ENCODE results near the gene MCF2. TPM values are rescaled to one million over a fixed set of nuclear protein-coding genes. Genes with fewer than 3 reads are reported as not detected.
"Not testable (repeated sequence)": the region's sequence is repeated elsewhere in the genome, so short reads cannot be mapped to it uniquely, and the experiment has no call there.

Gene MCF2
- total RNA-seq, 1 experiment from 2014 or later, result 0.07 TPM

DNA sequence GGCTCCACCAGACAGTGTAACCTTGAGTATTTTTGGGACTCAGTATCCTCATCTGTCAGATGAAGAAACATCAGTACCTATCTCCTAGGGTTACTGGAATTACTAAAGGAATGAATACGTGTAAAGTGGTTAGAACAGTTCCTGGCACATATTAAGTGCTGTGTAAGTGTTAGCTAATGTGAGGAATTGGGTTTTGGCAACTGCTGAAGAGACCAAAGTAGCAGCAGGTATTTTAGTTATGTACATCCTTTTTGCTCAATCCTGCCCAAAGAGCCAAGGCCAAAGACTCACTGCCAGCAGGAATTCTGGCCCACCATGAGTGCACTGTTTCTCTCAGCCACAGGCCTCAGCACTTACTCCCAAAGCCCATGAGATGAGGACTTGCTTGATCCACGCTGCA lies 16.7 kb upstream of the MCF2 start:
- H3K9me3 ChIP-seq (ENCODE audit: low read length), result no peaks in the 10 kb centered on the region
- H3K4me3 ChIP-seq (ENCODE audit: low read length), result no peak overlapping the region
- no peak overlapping the region for H3K27ac ChIP-seq (ENCODE audit: low read length)
- no peak overlapping the region for H3K9ac ChIP-seq (ENCODE audit: low read length)
- H3K27me3 ChIP-seq (ENCODE audit: low read length), result no peaks in the 10 kb centered on the region
- no peaks in the 10 kb centered on the region for H3K36me3 ChIP-seq (ENCODE audit: insufficient read depth, low read length)
- no peaks in the 10 kb centered on the region for H3K4me1 ChIP-seq (ENCODE audit: low read length)
- H3K4me2 ChIP-seq (ENCODE audit: low read depth, low read length, poor library complexity, severe bottlenecking), result no peak overlapping the region
- no peaks in the 10 kb centered on the region for H3K9me2 ChIP-seq (replicated peaks; ENCODE audit: insufficient read depth, low read length)
- no peak overlapping the region for H2AFZ ChIP-seq (ENCODE audit: low read length)
- H3K79me2 ChIP-seq (ENCODE audit: low read length), result no peaks in the 10 kb centered on the region
- DNase-seq, result no peak
- H4K20me1 ChIP-seq (ENCODE audit: insufficient read depth, low read depth, low read length), result no peaks in the 10 kb centered on the region

DNA sequence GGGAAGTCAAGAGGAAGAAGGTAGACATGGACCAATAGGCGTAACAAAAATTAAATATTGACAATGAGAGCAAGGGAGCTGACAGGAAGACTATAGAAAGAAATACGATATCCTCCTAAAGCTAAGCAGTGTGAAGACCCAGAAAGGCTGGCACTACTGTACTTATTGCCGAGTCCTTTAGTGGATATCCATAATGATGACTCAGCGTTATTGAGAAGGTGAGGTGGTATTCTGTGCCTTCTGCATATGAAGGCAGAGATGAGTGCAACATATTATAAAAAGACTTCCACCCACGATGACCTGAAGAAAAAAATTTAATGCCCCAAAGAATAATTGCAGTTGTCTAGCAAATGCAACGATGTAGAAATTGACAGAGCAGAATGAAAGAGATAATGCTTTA lies 13.0 kb upstream of the MCF2 start:
- Histone ChIP-seq H2AFZ (ENCODE audit: low read length) (no peak overlapping the region), H3K36me3 (ENCODE audit: insufficient read depth, low read length) (no peaks in the 10 kb centered on the region), H4K20me1 (ENCODE audit: insufficient read depth, low read depth, low read length) (no peaks in the 10 kb centered on the region), H3K4me3 (ENCODE audit: low read length) (no peak overlapping the region), H3K27ac (ENCODE audit: low read length) (no peak overlapping the region), H3K4me1 (ENCODE audit: low read length) (no peaks in the 10 kb centered on the region), H3K79me2 (ENCODE audit: low read length) (no peaks in the 10 kb centered on the region), H3K9ac (ENCODE audit: low read length) (no peak overlapping the region), H3K9me2 (replicated peaks; ENCODE audit: insufficient read depth, low read length) (no peaks in the 10 kb centered on the region), H3K4me2 (ENCODE audit: low read depth, low read length, poor library complexity, severe bottlenecking) (no peak overlapping the region), H3K9me3 (ENCODE audit: low read length) (no peaks in the 10 kb centered on the region), H3K27me3 (ENCODE audit: low read length) (no peaks in the 10 kb centered on the region)
- no peak for DNase-seq

- Histone ChIP-seq H3K4me3 (ENCODE audit: low read length) (no peak overlapping the region), H3K9me2 (replicated peaks; ENCODE audit: insufficient read depth, low read length) (no peaks in the 10 kb centered on the region), H3K36me3 (ENCODE audit: insufficient read depth, low read length) (no peaks in the 10 kb centered on the region), H3K9me3 (ENCODE audit: low read length) (0 out of 2 replicates have a peak, but pooled peaks cover 5% of the 10 kb centered on the region), H3K9ac (ENCODE audit: low read length) (no peak overlapping the region), H3K4me2 (ENCODE audit: low read depth, low read length, poor library complexity, severe bottlenecking) (no peak overlapping the region), H3K79me2 (ENCODE audit: low read length) (no peaks in the 10 kb centered on the region), H2AFZ (ENCODE audit: low read length) (no peak overlapping the region), H3K27ac (ENCODE audit: low read length) (no peak overlapping the region), H3K27me3 (ENCODE audit: low read length) (no peaks in the 10 kb centered on the region), H3K4me1 (ENCODE audit: low read length) (no peaks in the 10 kb centered on the region), H4K20me1 (ENCODE audit: insufficient read depth, low read depth, low read length) (no peaks in the 10 kb centered on the region)
- DNase-seq, result no peak
These were observed 12.2 kb upstream of the MCF2 start for GRCh38 chrX:139720136-139720535.

DNA sequence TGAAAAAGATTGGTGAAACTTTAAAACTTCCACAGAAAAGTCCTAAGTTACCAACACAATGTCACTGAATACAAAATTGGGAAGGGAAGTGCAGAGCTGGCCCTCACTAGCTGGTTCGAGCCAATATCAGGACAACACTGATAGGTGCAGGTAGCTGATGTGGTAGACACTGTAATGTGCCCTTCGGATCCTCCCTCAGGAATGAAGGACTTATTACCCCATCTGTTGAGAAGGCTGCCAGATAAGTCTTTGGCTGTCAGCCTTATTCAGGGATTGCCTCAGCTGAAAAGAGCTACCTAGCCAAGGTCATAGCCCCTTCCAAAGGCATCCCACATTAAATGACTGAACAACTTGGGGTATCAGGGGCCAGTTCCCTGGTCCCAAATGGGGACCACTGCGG lies 5.3 kb downstream of the MCF2 start:
- no peaks in the 10 kb centered on the region for H4K20me1 ChIP-seq (ENCODE audit: insufficient read depth, low read depth, low read length)
- H3K4me2 ChIP-seq (ENCODE audit: low read depth, low read length, poor library complexity, severe bottlenecking), result no peak overlapping the region
- no peak for DNase-seq
- H3K9me2 ChIP-seq (replicated peaks; ENCODE audit: insufficient read depth, low read length), result no peaks in the 10 kb centered on the region
- H3K4me3 ChIP-seq (ENCODE audit: low read length), result no peak overlapping the region
- peaks cover 4% of the 10 kb centered on the region; the same call in 1 of the 2 replicates for H3K9me3 ChIP-seq (ENCODE audit: low read length)
- no peak overlapping the region for H2AFZ ChIP-seq (ENCODE audit: low read length)
- H3K4me1 ChIP-seq (ENCODE audit: low read length), result no peaks in the 10 kb centered on the region
- no peaks in the 10 kb centered on the region for H3K36me3 ChIP-seq (ENCODE audit: insufficient read depth, low read length)
- no peaks in the 10 kb centered on the region for H3K27me3 ChIP-seq (ENCODE audit: low read length)
- no peaks in the 10 kb centered on the region for H3K79me2 ChIP-seq (ENCODE audit: low read length)
- no peak overlapping the region for H3K27ac ChIP-seq (ENCODE audit: low read length)
- H3K9ac ChIP-seq (ENCODE audit: low read length), result no peak overlapping the region

GRCh38 chrX:139692908-139693307 lies 15.1 kb downstream of the MCF2 start:
- no peak for DNase-seq
- Histone ChIP-seq H3K4me3 (ENCODE audit: low read length) (no peak overlapping the region), H3K79me2 (ENCODE audit: low read length) (no peaks in the 10 kb centered on the region), H4K20me1 (ENCODE audit: insufficient read depth, low read depth, low read length) (no peaks in the 10 kb centered on the region), H3K9me3 (ENCODE audit: low read length) (no peaks in the 10 kb centered on the region), H3K4me2 (ENCODE audit: low read depth, low read length, poor library complexity, severe bottlenecking) (no peak overlapping the region), H2AFZ (ENCODE audit: low read length) (no peak overlapping the region), H3K9ac (ENCODE audit: low read length) (no peak overlapping the region), H3K4me1 (ENCODE audit: low read length) (no peaks in the 10 kb centered on the region), H3K36me3 (ENCODE audit: insufficient read depth, low read length) (no peaks in the 10 kb centered on the region), H3K9me2 (replicated peaks; ENCODE audit: insufficient read depth, low read length) (no peaks in the 10 kb centered on the region), H3K27ac (ENCODE audit: low read length) (no peak overlapping the region), H3K27me3 (ENCODE audit: low read length) (no peaks in the 10 kb centered on the region)

- Histone ChIP-seq H3K27me3 (ENCODE audit: low read length) (no peaks in the 10 kb centered on the region), H3K79me2 (ENCODE audit: low read length) (no peaks in the 10 kb centered on the region), H3K9me2 (replicated peaks; ENCODE audit: insufficient read depth, low read length) (no peaks in the 10 kb centered on the region), H3K36me3 (ENCODE audit: insufficient read depth, low read length) (no peaks in the 10 kb centered on the region), H3K4me2 (ENCODE audit: low read depth, low read length, poor library complexity, severe bottlenecking) (no peak overlapping the region), H2AFZ (ENCODE audit: low read length) (no peak overlapping the region), H3K4me3 (ENCODE audit: low read length) (no peak overlapping the region), H3K9me3 (ENCODE audit: low read length) (no peaks in the 10 kb centered on the region), H4K20me1 (ENCODE audit: insufficient read depth, low read depth, low read length) (no peaks in the 10 kb centered on the region), H3K27ac (ENCODE audit: low read length) (no peak overlapping the region), H3K4me1 (ENCODE audit: low read length) (no peaks in the 10 kb centered on the region), H3K9ac (ENCODE audit: low read length) (no peak overlapping the region)
- DNase-seq, result no peak
These were observed 15.5 kb downstream of the MCF2 start for GRCh38 chrX:139692506-139692849.

DNA sequence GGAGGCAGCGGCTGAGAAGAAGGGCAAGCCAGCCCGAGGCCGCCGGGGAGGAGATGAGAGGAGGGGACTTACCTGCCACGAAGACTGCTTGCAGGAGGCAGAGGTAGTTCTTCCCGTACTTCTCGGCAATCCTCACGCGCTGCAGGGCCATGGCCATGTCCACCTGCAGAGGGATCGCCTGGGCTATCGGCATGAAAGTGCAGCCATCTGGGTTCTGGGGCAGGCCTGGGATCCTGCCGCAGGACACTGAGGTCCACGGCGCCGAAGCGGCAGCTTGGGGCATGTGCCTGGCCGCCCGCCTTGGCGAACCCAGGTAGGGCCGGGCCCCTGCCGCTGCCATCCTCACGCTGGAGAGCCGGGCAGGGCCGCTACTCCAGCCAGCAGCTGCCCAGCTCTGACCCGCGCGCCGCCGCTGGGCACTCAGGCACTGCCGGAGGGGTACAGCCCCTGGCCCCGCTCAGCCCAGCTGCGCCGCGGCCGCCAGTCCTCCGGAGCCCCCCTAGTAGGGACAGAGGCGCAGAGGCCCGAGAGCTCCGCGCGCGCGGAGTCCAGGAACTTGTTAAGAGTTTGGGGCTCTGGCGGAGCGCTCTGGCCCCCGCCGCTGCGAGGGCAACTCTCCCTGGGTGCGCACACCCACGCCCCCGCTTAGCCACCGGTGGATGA lies 16.0 kb downstream of the MCF2 start:
- Histone ChIP-seq H3K9me2 (replicated peaks; ENCODE audit: insufficient read depth, low read length) (no peaks in the 10 kb centered on the region), H3K9me3 (ENCODE audit: low read length) (no peaks in the 10 kb centered on the region), H3K4me3 (ENCODE audit: low read length) (no peak overlapping the region), H3K4me2 (ENCODE audit: low read depth, low read length, poor library complexity, severe bottlenecking) (no peak overlapping the region), H3K27ac (ENCODE audit: low read length) (no peak overlapping the region), H3K9ac (ENCODE audit: low read length) (no peak overlapping the region), H3K79me2 (ENCODE audit: low read length) (no peaks in the 10 kb centered on the region), H3K27me3 (ENCODE audit: low read length) (no peaks in the 10 kb centered on the region), H3K4me1 (ENCODE audit: low read length) (no peaks in the 10 kb centered on the region), H4K20me1 (ENCODE audit: insufficient read depth, low read depth, low read length) (no peaks in the 10 kb centered on the region), H3K36me3 (ENCODE audit: insufficient read depth, low read length) (no peaks in the 10 kb centered on the region), H2AFZ (ENCODE audit: low read length) (no peak overlapping the region)
- no peak for DNase-seq

DNA sequence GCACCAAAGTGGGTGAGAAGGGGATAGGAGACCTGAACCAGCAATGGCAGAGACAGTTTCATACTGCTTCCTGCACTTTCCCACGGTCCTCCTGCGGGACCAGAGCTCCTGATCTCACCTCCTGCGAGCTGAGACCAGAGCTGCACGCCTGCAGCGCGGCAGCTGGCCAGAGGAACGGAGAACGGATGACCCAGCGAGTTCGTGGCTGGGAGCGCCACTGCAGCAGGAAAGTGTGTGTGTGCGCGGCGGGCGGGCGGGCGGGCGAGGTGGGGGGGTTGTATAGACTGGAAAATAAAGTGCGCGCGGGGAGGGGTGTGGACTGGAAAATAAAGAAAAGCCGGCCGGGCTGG lies 16.5 kb downstream of the MCF2 start:
- no peak overlapping the region for H3K4me2 ChIP-seq (ENCODE audit: low read depth, low read length, poor library complexity, severe bottlenecking)
- no peaks in the 10 kb centered on the region for H3K36me3 ChIP-seq (ENCODE audit: insufficient read depth, low read length)
- no peak for DNase-seq
- H3K9me3 ChIP-seq (ENCODE audit: low read length), result no peaks in the 10 kb centered on the region; the same call in 1 of the 2 replicates
- H3K27ac ChIP-seq (ENCODE audit: low read length), result no peak overlapping the region
- H3K9ac ChIP-seq (ENCODE audit: low read length), result no peak overlapping the region
- no peaks in the 10 kb centered on the region for H4K20me1 ChIP-seq (ENCODE audit: insufficient read depth, low read depth, low read length)
- no peaks in the 10 kb centered on the region for H3K9me2 ChIP-seq (replicated peaks; ENCODE audit: insufficient read depth, low read length)
- H3K4me1 ChIP-seq (ENCODE audit: low read length), result no peaks in the 10 kb centered on the region
- H3K27me3 ChIP-seq (ENCODE audit: low read length), result no peaks in the 10 kb centered on the region
- no peaks in the 10 kb centered on the region for H3K79me2 ChIP-seq (ENCODE audit: low read length)
- no peak overlapping the region for H3K4me3 ChIP-seq (ENCODE audit: low read length)
- H2AFZ ChIP-seq (ENCODE audit: low read length), result no peak overlapping the region

- H3K27me3 ChIP-seq (ENCODE audit: low read length); H3K79me2 ChIP-seq (ENCODE audit: low read length); H3K4me3 ChIP-seq (ENCODE audit: low read length); H2AFZ ChIP-seq (ENCODE audit: low read length); H3K9ac ChIP-seq (ENCODE audit: low read length); H4K20me1 ChIP-seq (ENCODE audit: insufficient read depth, low read depth, low read length); H3K36me3 ChIP-seq (ENCODE audit: insufficient read depth, low read length); H3K4me2 ChIP-seq (ENCODE audit: low read depth, low read length, poor library complexity, severe bottlenecking); H3K27ac ChIP-seq (ENCODE audit: low read length); H3K9me2 ChIP-seq (replicated peaks; ENCODE audit: insufficient read depth, low read length); H3K4me1 ChIP-seq (ENCODE audit: low read length); DNase-seq; H3K9me3 ChIP-seq (ENCODE audit: low read length): not testable (repeated sequence)
These were observed 22.8 kb downstream of the MCF2 start for GRCh38 chrX:139685175-139685574.
